HG03457 (cell line): ENCODE measurements around the gene YOD1.
A peak's percentile ranks its signal among the peaks of the same experiment; 100 is the strongest.

Experiments used
- ATAC-seq: cut with Tn5 transposase; IDR thresholded peaks from one replicate; pipeline ENCODE4 v1.9.1; 2021; ENCODE audit warnings: moderate number of reproducible peaks; ENCODE audit not compliant: unreplicated experiment

YOD1 gene

GRCh38 chr1:207073906-207074820 is 23.2 kb upstream of the YOD1 start:
- ATAC-seq: no peak

- ATAC-seq: no peak
Measured at GRCh38 chr1:207072233-207072632, 21.2 kb upstream of the YOD1 start.

DNA sequence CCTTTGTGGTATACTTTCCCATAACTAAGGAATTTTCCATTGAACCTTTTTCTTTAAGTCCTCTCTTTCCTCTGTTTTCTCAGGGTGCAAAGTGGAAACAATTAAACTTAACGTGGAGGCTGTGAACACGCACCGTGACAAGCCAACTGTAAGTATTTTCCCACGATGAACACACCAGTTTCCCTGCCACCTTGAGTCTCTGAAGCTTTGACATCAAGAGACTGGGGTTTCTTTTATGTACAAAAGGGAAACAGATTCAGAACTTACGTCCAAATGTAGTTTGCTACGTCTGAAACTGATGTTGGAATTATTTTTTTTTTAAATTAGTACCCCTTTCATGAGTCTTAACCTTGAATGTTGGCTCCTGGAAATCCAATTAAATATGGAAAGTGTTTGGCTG is 20.4 kb upstream of the YOD1 start:
- no peak for ATAC-seq

GRCh38 chr1:207070811-207071210 is 19.8 kb upstream of the YOD1 start:
- no peak for ATAC-seq

GRCh38 chr1:207069858-207070506 is 19.0 kb upstream of the YOD1 start:
- no peak for ATAC-seq

DNA sequence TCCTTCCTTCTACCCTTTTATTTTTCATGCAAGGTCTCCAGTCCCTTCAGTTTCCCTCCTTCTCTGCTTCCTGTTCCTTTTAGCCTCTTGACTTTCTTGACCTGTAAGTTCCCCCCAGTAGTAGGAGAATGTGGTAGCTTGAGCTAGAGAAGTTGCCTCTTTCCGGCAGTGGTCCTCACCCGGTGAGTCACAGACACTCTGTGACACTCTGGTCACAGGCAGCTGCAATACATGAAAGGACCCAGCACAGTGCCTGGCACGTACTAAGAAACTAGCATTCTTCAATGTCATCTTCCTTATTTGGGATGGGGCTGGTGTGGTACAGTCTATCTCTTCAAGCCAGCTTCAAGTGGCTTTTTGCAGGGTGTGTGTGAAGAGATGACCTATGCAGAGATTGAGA is 18.1 kb upstream of the YOD1 start:
- ATAC-seq: no peak

GRCh38 chr1:207067665-207068064 is 16.7 kb upstream of the YOD1 start:
- no peak for ATAC-seq

GRCh38 chr1:207067185-207067584 is 16.2 kb upstream of the YOD1 start:
- ATAC-seq: no peak

DNA sequence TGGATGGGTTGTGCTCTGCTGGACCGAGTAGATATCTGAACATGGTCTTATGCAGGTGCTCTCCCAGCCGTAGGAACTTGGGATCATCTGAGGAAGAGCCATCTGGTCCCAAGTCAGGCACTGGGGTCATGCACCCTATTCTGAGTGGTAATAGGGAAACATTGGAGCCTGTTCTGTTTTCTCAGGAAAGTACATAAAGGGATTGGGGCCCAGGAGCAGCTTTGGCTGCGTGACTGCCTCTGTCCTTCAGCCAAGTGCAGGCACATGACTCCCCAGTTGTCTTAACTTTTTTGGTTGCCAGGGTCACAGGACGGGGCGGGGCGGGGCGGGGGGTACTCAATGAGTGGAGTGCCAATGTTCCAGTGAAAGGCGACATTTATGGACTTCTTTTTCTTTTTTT is 13.6 kb upstream of the YOD1 start:
- no peak for ATAC-seq

- ATAC-seq: no peak
Measured at GRCh38 chr1:207063014-207063413, 12.0 kb upstream of the YOD1 start.

DNA sequence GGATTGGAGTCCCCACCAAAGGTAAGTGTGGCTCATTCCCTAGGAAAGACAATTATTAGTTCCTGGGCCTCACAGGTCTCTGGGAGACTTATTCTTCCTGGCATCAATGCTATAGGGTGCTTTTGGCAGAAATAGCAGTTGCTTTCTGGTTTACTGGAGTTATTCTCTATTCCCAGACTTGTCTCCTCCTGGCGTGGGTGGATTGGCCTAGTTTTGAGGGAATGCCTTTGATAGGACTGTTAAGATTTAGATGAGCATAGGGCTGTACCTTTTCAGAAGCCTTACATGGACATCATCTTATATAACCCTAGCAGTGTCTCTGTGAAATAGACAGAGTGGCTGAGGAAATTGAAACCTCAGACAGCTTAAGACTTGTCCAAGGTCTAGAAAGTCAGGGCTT is 11.1 kb upstream of the YOD1 start:
- no peak for ATAC-seq

DNA sequence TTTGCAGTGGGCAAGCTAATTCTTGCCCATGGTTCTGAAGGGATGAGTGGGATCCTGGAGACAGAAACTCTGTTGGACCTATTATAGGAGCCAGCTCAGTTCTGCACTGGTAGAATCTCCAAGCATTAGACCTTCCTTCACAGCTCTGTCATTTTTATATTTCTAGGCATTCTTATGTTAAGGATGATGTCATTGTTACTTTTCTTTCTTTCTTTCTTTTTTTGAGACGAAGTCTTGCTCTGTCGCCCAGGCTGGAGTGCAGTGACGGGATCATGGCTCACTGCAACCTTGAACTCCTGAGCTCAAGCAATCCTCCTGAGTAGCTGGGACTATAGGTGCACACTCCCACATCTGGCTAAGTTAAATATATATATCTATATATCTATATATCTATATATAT is 9.6 kb upstream of the YOD1 start:
- no peak for ATAC-seq

DNA sequence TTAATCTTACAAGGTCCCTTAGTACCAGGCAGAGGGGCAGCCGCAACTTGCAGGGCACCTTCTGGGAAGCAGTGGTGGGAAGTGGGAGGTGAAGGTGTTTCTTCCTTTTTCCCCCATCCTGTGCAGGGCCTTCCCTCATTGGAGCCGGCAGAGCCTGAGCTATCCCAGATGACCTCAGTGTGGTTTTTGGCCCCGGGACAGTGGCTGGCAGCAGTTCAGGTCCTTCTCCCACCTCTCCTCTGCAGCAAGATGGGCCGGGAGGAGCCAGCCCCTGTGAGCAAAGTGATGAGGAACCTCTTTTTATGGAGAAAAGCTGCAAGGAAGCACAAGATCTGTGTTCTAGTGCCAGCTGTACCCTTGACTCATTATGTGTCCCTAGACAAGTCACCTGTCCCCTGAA is 8.9 kb upstream of the YOD1 start:
- ATAC-seq: no peak

DNA sequence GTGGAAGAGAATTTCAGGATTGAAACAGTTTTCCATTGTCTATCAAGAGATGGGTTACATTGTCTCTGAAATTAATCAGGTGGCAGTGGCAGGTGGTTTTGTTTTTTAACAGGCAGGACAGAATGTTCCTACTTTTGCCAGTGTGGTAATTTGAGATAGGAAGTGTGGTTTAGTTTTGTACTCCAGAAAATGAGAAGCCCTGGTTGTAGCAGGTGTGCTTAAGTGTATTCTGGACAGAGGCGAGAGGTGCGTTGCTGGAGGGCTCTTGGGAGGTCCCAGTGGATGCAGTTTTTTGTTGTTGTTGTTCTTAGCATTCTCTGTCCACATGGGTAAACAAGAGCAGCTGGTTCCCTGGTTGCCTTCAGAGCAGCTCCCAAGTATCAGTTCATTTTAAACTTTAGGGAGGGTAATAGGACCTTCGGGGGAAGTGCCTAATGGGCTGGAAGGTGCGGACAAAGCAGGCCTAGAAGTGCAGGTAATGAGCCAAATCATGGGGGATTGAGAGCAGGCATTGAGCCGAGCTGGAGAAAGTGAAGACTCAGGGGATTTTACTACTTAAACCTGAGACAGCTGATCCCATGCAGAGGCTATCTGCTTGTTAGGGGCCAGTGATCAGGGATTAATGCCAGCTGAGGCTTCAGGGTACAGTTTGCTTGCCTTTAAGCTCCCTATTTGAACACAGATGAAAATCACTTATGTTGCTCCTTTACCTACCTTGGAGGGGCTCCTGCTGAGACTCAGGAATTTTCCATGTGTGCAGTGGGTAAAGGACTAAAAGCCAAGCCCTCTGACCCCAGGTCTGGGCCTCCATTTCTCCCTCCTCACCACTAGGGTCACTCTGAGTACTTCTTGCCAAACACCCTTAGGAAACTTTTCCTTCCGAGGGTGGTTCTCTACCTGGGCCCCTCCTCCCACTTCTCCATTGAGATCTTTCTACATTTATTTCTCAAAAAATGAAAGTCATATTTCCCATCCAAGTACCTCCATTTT is 8.2 kb upstream of the YOD1 start:
- ATAC-seq: no peak

DNA sequence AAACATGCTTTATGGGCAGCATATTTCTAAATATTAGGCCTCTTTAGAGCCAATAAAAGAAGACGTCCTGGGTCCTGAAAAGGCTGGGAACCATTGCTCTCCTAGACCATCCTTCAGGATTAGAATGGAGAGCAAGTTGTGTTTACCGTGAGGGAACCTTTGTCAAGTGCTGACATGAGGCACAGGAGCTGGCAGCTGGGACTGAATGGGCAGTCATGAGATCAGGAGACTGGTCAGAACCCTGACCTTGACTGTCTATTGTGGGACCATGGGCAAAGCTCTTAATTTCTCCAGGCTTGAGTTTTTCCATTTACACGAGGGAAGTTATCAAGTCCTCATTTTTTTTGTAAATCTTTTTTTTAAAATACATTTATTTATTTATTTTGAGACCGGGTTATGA is 7.2 kb upstream of the YOD1 start:
- no peak for ATAC-seq

DNA sequence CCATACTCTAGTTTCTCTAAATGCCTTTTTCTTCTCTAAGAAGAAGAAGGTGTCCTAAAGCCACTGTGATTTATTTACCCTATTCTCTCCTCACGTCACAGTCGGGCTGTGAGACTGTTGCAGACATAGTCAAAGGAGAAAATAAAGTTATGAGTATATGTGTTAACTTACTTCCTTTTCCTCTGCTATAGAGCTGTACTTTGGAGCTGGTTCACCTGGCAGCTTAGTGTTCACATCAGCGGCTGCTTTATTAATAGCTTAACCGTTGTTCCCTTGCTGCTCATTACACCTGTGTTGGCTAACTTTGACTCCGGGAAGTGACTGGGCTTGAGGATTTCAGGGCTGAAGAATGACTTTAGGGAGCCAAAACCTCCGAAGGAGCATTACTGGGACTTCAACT is 5.7 kb upstream of the YOD1 start:
- ATAC-seq: no peak

GRCh38 chr1:207055386-207056001 is 4.5 kb upstream of the YOD1 start:
- no peak for ATAC-seq

GRCh38 chr1:207054491-207054890 is 3.5 kb upstream of the YOD1 start:
- no peak for ATAC-seq

DNA sequence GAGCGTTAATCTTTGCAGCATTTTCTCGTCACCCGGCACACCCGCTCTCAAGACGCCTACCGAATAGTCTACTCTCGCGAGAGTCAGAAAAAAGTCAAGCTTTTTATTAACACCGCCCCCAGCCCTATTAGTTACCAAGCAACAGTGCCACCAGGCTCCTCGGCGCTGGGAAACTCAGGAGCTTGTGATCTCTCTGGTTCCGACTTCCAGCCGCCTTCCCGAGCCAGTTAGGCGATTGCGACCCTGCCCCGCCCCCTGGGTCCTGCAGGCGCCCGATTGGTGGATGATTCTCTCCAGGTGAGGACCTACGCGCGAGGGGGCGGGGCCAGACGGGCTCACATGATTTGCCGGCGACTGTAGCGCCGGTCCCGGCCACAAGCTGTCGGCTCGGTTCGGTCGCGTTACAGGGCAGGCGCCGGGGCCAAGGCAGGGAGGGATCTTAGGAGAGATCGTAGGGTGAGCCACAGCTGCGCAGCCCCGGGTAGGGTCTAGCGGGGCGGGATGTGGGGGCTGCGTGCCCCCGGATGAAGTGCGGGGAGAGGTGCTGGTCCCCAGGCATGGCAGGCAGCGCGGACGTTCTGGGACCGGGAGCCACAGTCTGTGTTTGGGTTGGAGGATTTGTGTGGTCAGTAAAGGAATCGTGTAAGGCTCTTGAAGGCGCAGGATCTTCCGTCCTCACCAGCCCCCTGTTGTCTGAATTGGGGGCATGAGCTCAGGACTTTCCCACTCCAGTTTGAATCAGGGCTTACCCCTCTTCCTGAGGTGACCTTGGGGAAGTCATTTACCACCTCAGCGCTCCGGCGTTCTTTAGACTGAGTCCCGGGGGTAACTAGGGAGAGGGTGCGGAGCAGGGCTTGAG is 2.1 kb upstream of the YOD1 start, which contains the start of gene PFKFB2:
Gene PFKFB2, plus strand, starts transcription at position 365 of the 859 bp plus-strand sequence. CDS start 1,443 bp downstream, outside the sequence.
- ATAC-seq: peak; percentile 64
